Measurements from ENCODE around the gene CUL5. TPM values are rescaled to one million over a fixed set of nuclear protein-coding genes. Genes with fewer than 3 reads are reported as not detected.
"Not testable (repeated sequence)": the region's sequence is repeated elsewhere in the genome, so short reads cannot be mapped to it uniquely, and the experiment has no call there.

CUL5 gene
- polyA plus RNA-seq, 4 donors, result 37.9 to 49.4 (median 47.5) TPM

GRCh38 chr11:108111126-108111525, 102.4 kb downstream of the CUL5 start:
- no peak for DNase-seq (ENCODE audit: low read depth in 4 of 4, low spot score in 3 of 4)

GRCh38 chr11:108112057-108112456, 103.4 kb downstream of the CUL5 start:
- no peak for DNase-seq (ENCODE audit: low read depth in 4 of 4, low spot score in 3 of 4)

GRCh38 chr11:108115500-108116140, 106.9 kb downstream of the CUL5 start:
- peak in 3 of 4 donors; percentile 25 to 38 (median 36) for DNase-seq (ENCODE audit: low read depth in 4 of 4, low spot score in 3 of 4)

- peak in 1 of 4 donors; percentile 18 for DNase-seq (ENCODE audit: low read depth in 4 of 4, low spot score in 3 of 4)
Measured at GRCh38 chr11:108117746-108118371, 109.2 kb downstream of the CUL5 start.

GRCh38 chr11:108120936-108121273, 112.2 kb downstream of the CUL5 start:
- not testable (repeated sequence) for DNase-seq (ENCODE audit: low read depth in 4 of 4, low spot score in 3 of 4)

- peak; percentile 76 to 86 (median 85) for DNase-seq (ENCODE audit: low read depth in 4 of 4, low spot score in 3 of 4)
Measured at GRCh38 chr11:108121274-108122155, 112.8 kb downstream of the CUL5 start, which contains the start of gene ACAT1. TSS of gene ACAT1 (plus strand) at chr11:108121567. CDS start at chr11:108121607, 40 bp downstream.

- DNase-seq (ENCODE audit: low read depth in 4 of 4, low spot score in 3 of 4), result peak in 3 of 4 donors; percentile 7 to 12 (median 10)
Measured at GRCh38 chr11:108122166-108122628, 113.5 kb downstream of the CUL5 start.

GRCh38 chr11:108125096-108125495, 116.4 kb downstream of the CUL5 start:
- DNase-seq (ENCODE audit: low read depth in 4 of 4, low spot score in 3 of 4), result no peak

GRCh38 chr11:108128772-108129171, 120.1 kb downstream of the CUL5 start:
- DNase-seq (ENCODE audit: low read depth in 4 of 4, low spot score in 3 of 4), result no peak

- no peak for DNase-seq (ENCODE audit: low read depth in 4 of 4, low spot score in 3 of 4)
Measured at GRCh38 chr11:108131993-108132392, 123.3 kb downstream of the CUL5 start.

- not testable (repeated sequence) for DNase-seq (ENCODE audit: low read depth in 4 of 4, low spot score in 3 of 4)
Measured at GRCh38 chr11:108132993-108133538, 124.4 kb downstream of the CUL5 start.

- no peak for DNase-seq (ENCODE audit: low read depth in 4 of 4, low spot score in 3 of 4)
Measured at GRCh38 chr11:108135845-108136544, 127.3 kb downstream of the CUL5 start.

- DNase-seq (ENCODE audit: low read depth in 4 of 4, low spot score in 3 of 4), result no peak
Measured at GRCh38 chr11:108137212-108137611, 128.5 kb downstream of the CUL5 start.

GRCh38 chr11:108142304-108142703, 133.6 kb downstream of the CUL5 start:
- no peak for DNase-seq (ENCODE audit: low read depth in 4 of 4, low spot score in 3 of 4)

GRCh38 chr11:108144615-108145014, 135.9 kb downstream of the CUL5 start:
- DNase-seq (ENCODE audit: low read depth in 4 of 4, low spot score in 3 of 4), result no peak

GRCh38 chr11:108147150-108147549, 138.5 kb downstream of the CUL5 start:
- DNase-seq (ENCODE audit: low read depth in 4 of 4, low spot score in 3 of 4), result no peak

GRCh38 chr11:108148556-108148955, 139.9 kb downstream of the CUL5 start:
- no peak for DNase-seq (ENCODE audit: low read depth in 4 of 4, low spot score in 3 of 4)

GRCh38 chr11:108154591-108154990, 145.9 kb downstream of the CUL5 start:
- no peak for DNase-seq (ENCODE audit: low read depth in 4 of 4, low spot score in 3 of 4)

Measured in right renal pelvis (tissue), 4 donors.